Ascending aorta (tissue), 2 donors: ENCODE results near the gene FBXW4. TPM values are rescaled to one million over a fixed set of nuclear protein-coding genes. Genes with fewer than 3 reads are reported as not detected.

ENCODE experiments used
- DNase-seq, 2 donors: peaks; one replicate each; pipeline ENCODE4 v3.0.0-alpha.2; 2019; ENCODE audit warnings: low spot score in 2 of 2
- H3K27ac ChIP-seq, 2 donors: fragments of 200-600 bp; sonication (generic); one replicate each; pipeline ENCODE4 v1.5.1; 2016 to 2017; ENCODE audit warnings: mild to moderate bottlenecking in 1 of 2
- H3K27me3 ChIP-seq: fragments of 200-600 bp; sonication (generic); one replicate; pipeline ENCODE4 v1.5.1; 2017
- H3K36me3 ChIP-seq, 2 donors: fragments of 200-600 bp; sonication (generic); one replicate each; pipeline ENCODE4 v1.5.1; 2016
- H3K4me1 ChIP-seq, 2 donors: fragments of 200-600 bp; sonication (generic); one replicate each; pipeline ENCODE4 v1.5.1; 2016 to 2017; ENCODE audit warnings: mild to moderate bottlenecking in 1 of 2
- H3K4me3 ChIP-seq, 2 donors: fragments of 200-600 bp; sonication (generic); one replicate each; pipeline ENCODE4 v1.5.1; 2016 to 2017; ENCODE audit warnings: mild to moderate bottlenecking in 1 of 2
- H3K9me3 ChIP-seq, 2 donors: fragments of 200-600 bp; sonication (generic); one replicate each; pipeline ENCODE4 v1.5.1; 2016
- intact Hi-C: fragments of 100-400 bp; cut with DNase I; formaldehyde crosslinking; loops from one replicate; pipeline ENCODE4 v1.15.1; 2023
- total RNA-seq: library from RNA; depleted of rRNA; stranded (reverse); fragments of >200 nt; gene quantifications from one replicate; pipeline ENCODE4 v1.1.0, GENCODE V29; 2016
- TF ChIP-seq, protein P1 (sequence below), 3 experiments: fragments of 200-600 bp in 2 of 3; fragments of 450-650 bp in 1 of 3; sonication (generic) in 2 of 3; IDR thresholded peaks; one replicate each; pipeline ENCODE4 v1.5.1; 2016 to 2019; ENCODE audit warnings: antibody characterized with exemption in 3 of 3, mild to moderate bottlenecking in 1 of 3, moderate library complexity in 1 of 3

Gene FBXW4
- total RNA-seq, 1 donor from 2014 or later: 21.3 TPM

GRCh38 chr10:101725296-101726114, 30.5 kb upstream of the FBXW4 start:
- no peak overlapping the region for H3K27ac ChIP-seq
- no peak overlapping the region for H3K4me3 ChIP-seq
- TF ChIP-seq, protein P1, sequence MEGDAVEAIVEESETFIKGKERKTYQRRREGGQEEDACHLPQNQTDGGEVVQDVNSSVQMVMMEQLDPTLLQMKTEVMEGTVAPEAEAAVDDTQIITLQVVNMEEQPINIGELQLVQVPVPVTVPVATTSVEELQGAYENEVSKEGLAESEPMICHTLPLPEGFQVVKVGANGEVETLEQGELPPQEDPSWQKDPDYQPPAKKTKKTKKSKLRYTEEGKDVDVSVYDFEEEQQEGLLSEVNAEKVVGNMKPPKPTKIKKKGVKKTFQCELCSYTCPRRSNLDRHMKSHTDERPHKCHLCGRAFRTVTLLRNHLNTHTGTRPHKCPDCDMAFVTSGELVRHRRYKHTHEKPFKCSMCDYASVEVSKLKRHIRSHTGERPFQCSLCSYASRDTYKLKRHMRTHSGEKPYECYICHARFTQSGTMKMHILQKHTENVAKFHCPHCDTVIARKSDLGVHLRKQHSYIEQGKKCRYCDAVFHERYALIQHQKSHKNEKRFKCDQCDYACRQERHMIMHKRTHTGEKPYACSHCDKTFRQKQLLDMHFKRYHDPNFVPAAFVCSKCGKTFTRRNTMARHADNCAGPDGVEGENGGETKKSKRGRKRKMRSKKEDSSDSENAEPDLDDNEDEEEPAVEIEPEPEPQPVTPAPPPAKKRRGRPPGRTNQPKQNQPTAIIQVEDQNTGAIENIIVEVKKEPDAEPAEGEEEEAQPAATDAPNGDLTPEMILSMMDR (IDR thresholded peaks at IDR 0.05): no peak
- intact Hi-C loops: no loop called here
- no peaks in the 10 kb centered on the region for H3K4me1 ChIP-seq
- H3K9me3 ChIP-seq: no peaks in the 10 kb centered on the region
- no peak for DNase-seq
- no peaks in the 10 kb centered on the region for H3K27me3 ChIP-seq
- no peaks in the 10 kb centered on the region for H3K36me3 ChIP-seq

- TF ChIP-seq, protein P1 (IDR thresholded peaks at IDR 0.05): no peak
- intact Hi-C loops: no loop called here
- no peak overlapping the region for H3K4me3 ChIP-seq
- H3K4me1 ChIP-seq: no peaks in the 10 kb centered on the region
- H3K27me3 ChIP-seq: no peaks in the 10 kb centered on the region
- no peak for DNase-seq
- no peaks in the 10 kb centered on the region for H3K36me3 ChIP-seq
- no peaks in the 10 kb centered on the region for H3K9me3 ChIP-seq
- no peak overlapping the region for H3K27ac ChIP-seq
Measured at GRCh38 chr10:101724446-101724845, 29.5 kb upstream of the FBXW4 start.

- no peaks in the 10 kb centered on the region for H3K36me3 ChIP-seq
- no peak overlapping the region for H3K27ac ChIP-seq
- H3K9me3 ChIP-seq: no peaks in the 10 kb centered on the region
- TF ChIP-seq, protein P1 (IDR thresholded peaks at IDR 0.05): no peak
- no peak overlapping the region for H3K4me3 ChIP-seq
- no peaks in the 10 kb centered on the region for H3K4me1 ChIP-seq
- intact Hi-C loops: no loop called here
- H3K27me3 ChIP-seq: no peaks in the 10 kb centered on the region
- no peak for DNase-seq
Measured at GRCh38 chr10:101723176-101723575, 28.2 kb upstream of the FBXW4 start.

DNA sequence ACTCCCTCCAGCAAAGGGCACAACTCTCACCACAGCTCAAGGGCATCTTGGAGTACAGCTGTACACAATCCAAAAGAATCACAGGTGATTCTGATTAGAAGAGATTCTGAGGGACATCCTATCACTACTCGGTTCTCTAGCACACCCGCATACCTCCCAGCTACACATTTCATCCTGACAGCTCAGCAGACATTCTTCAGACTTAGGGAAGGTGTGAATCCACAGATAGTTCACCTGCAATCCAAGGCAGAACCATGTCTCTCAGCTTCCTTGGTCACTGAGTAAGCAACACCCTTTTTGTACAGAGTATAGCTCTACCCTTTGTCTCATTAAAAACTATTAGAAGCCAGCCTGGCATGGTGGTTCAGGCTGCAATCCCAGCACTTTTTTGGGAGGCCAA, 26.8 kb upstream of the FBXW4 start:
- TF ChIP-seq, protein P1 (IDR thresholded peaks at IDR 0.05): no peak
- intact Hi-C loops: no loop called here

DNA sequence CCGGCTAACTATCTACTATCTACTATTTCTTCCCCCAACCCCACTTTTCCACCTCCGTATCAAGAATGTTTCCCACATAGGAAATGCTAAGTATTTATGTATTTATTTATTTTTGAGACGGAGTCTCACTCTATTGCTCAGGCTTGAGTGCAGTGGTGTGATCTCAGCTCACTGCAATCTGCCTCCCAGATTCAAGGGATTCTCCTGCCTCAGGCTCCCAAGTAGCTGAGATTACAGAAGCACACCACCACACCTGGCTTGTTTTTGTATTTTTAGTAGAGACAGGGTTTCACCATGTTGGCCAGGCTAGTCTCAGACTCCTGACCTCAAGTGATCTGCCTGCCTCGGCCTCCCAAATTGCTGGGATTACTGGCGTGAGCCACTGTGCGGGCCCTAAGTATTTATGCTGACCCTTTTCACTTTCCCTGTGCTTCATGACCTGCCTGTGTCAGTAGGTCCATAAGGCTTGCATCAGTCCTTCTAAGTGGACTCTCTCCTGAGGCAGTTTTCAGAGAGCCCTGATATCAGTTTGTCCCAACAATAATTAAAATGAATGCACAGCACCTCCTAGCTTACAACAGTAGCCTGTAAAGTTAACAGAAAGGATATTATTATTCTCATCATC, 25.7 kb upstream of the FBXW4 start:
- no peak for DNase-seq
- H3K27me3 ChIP-seq: no peaks in the 10 kb centered on the region
- TF ChIP-seq, protein P1 (IDR thresholded peaks at IDR 0.05): no peak
- no peaks in the 10 kb centered on the region for H3K9me3 ChIP-seq
- H3K27ac ChIP-seq: no peak overlapping the region
- no peaks in the 10 kb centered on the region for H3K36me3 ChIP-seq
- intact Hi-C loops: no loop called here
- H3K4me1 ChIP-seq: no peaks in the 10 kb centered on the region
- H3K4me3 ChIP-seq: no peak overlapping the region

More for the DNA sequence above, 26.8 kb upstream of the FBXW4 start:
- no peaks in the 10 kb centered on the region for H3K4me1 ChIP-seq
- H3K36me3 ChIP-seq: no peaks in the 10 kb centered on the region
- no peaks in the 10 kb centered on the region for H3K9me3 ChIP-seq
- DNase-seq: no peak
- no peaks in the 10 kb centered on the region for H3K27me3 ChIP-seq
- H3K4me3 ChIP-seq: no peak overlapping the region
- no peak overlapping the region for H3K27ac ChIP-seq
